GM12865 (cell line): ENCODE results near the gene SERPINA6.

Experiments used
- DNase-seq: peaks from one replicate; pipeline ENCODE4 v3.0.0; 2010; ENCODE audit warnings: low read depth
- H3K4me3 ChIP-seq: 2 replicates; pipeline ENCODE4 v1.5.1; 2011; ENCODE audit warnings: mild to moderate bottlenecking, low read depth, low read length, control low read depth
- TF ChIP-seq, protein P1 (sequence below): IDR thresholded peaks from 2 replicates; pipeline ENCODE4 v1.5.1; 2011; ENCODE audit warnings: low read length, control low read depth, low read depth, inconsistent platforms; ENCODE audit not compliant: insufficient read depth; ENCODE audit errors: missing control alignments

The SERPINA6 gene

DNA sequence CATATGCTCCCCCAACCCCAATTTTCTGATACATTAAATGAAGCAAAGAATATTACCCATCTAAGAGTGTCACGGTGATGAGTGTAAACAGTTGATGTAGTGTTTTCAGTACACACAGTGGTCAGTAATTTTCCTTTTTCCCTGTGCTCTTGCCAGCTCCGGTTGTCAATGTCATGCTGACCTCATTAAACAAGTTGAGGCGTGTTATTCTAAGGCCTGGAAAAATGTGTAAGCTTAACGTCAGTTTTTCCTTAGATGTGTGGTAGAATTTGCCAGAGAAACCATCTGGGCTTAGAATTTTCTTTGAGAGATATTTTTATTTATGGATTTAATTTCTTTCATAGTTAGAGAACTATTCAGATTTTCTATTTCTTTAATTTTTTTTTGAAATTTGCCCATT is 11.7 kb upstream of the SERPINA6 start:
- no peak for DNase-seq
- no peak overlapping the region for H3K4me3 ChIP-seq
- TF ChIP-seq, protein P1, sequence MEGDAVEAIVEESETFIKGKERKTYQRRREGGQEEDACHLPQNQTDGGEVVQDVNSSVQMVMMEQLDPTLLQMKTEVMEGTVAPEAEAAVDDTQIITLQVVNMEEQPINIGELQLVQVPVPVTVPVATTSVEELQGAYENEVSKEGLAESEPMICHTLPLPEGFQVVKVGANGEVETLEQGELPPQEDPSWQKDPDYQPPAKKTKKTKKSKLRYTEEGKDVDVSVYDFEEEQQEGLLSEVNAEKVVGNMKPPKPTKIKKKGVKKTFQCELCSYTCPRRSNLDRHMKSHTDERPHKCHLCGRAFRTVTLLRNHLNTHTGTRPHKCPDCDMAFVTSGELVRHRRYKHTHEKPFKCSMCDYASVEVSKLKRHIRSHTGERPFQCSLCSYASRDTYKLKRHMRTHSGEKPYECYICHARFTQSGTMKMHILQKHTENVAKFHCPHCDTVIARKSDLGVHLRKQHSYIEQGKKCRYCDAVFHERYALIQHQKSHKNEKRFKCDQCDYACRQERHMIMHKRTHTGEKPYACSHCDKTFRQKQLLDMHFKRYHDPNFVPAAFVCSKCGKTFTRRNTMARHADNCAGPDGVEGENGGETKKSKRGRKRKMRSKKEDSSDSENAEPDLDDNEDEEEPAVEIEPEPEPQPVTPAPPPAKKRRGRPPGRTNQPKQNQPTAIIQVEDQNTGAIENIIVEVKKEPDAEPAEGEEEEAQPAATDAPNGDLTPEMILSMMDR: no peak

DNA sequence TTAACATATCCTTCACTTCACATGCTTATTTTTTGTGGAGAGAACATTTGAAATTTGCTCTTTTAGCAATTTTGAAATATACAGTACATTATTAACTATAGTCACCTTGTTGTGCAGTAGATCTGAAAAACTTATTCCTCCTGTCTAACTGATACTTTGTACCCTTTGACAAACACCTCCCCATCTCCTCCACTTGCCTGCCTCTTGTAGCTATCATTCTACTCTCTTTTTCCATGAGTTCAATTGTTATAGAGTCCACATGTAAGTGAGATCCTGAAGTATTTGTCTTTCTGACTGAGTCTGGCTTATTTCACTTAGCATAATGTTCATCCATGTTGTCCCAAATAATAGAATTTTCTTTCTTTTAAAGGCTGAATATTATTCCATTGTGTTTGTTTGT is 9.5 kb upstream of the SERPINA6 start:
- TF ChIP-seq, protein P1: no peak
- no peak for DNase-seq

DNA sequence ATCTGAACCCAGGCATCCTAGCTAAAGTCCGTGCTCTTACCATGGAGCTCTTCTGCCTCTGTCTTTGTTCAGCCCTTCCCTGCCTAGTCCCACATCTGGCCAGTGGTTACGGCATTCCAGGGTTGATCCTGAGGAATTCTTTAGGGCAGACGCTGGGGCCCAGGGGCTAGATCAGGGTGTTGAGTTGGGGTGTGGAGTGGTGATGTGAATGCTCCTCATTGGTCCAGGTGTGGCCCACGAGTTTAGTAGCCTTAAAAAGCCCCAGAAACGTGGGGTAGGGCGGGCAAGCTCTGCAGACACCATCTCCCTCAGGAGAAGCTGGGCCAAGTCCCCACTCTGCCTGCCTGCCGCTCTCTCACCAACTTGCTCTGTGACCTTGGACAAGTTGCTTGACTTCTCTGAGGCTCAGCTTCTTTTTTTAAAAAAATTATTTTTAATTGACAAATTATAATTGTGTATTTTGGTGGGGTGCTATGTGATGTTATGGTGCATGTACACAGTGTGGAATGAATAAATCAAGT is 9.0 kb upstream of the SERPINA6 start:
- TF ChIP-seq, protein P1: no peak
- H3K4me3 ChIP-seq: no peak overlapping the region
- no peak for DNase-seq

More for the DNA sequence above, 9.5 kb upstream of the SERPINA6 start:
- no peak overlapping the region for H3K4me3 ChIP-seq

DNA sequence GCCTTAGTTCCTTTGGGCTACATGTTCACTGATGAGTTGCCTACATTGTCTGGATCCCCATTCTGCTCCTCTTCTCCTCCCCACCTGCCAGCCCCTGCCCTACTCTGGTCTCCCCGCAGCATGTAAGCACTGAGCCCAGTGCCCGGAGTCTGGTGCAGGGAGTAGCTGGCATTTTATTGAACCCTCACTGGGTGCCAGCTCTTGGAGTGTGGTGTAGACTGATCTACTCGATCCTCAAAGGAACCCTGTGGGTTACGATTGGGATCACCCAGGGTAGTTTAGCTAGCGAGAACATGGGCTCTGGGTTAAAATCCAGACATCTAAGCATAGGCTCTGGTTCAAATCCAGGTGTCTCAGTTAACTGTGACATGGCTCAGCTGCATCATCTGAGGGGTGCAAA is 8.3 kb upstream of the SERPINA6 start:
- no peak overlapping the region for H3K4me3 ChIP-seq
- DNase-seq: no peak
- TF ChIP-seq, protein P1: no peak

DNA sequence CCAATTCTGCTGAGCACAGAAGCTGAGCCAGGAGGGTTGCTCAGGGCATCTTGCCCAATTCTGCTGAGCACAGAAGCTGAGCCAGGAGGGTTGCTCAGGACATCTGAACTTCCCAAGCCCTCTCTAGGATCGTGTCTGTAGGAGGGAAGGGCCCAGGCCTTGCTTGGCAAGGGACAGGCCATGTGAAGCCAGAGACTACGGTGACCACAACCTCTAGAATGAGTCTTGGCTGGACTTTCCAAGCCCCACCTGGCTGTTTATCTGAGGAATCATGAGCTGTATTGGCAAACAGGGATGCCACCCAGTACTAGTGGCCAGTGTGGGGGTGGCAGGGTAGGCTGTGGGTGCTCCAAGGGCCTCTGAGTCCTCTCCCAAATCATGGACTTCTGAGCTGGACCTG is 7.7 kb upstream of the SERPINA6 start:
- TF ChIP-seq, protein P1: no peak

DNA sequence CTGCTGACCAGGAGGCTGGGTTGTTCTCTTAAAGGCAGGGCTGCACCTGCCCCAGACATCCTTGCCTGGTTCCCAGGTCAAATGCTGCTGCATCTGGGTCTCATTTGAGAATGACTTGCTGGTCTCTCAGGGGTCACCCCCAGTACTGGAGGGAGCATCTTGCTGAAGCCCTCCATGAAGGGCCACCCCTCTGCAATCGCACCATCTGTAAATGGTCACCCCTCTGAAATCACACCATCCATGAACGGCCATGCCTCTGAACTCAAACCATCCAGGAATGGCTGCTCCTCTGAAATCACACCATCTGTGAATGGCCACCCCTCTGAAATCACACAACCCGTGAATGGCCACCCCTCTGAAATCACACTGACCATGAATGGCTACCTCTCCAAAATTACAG is 7.3 kb upstream of the SERPINA6 start:
- H3K4me3 ChIP-seq: no peak overlapping the region
- DNase-seq: no peak
- TF ChIP-seq, protein P1: no peak

More for the DNA sequence above, 7.7 kb upstream of the SERPINA6 start:
- DNase-seq: no peak
- no peak overlapping the region for H3K4me3 ChIP-seq

DNA sequence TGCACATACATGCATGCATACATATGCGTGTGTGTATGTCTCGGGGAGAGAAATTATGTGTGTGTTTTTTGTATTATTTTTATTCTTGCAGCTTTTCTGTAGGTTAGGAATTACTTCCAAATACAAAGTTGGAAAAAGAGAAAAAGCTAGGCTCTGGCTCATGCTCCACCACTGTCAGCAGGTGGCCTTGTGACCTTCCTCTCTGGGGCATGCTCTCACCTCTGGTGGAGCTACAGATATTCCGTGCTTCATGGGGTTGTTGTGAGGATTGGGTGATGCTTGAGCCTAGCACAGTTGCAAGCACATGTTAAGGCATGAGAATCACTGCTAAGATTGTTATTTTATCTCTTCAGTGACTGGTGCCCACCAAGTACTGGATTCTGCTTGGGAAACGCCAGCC is 6.7 kb upstream of the SERPINA6 start:
- H3K4me3 ChIP-seq: no peak overlapping the region
- TF ChIP-seq, protein P1: no peak
- DNase-seq: no peak
